Osteoblast (primary cell): ENCODE results near the gene LRRK1. TPM values are rescaled to one million over a fixed set of nuclear protein-coding genes. Genes with fewer than 3 reads are reported as not detected.

Experiments
- DNase-seq: peaks from one replicate; pipeline ENCODE4 v3.0.0; 2011; ENCODE audit warnings: low spot score, mixed read lengths; ENCODE audit not compliant: insufficient read length; ENCODE audit errors: missing footprints
- H2AFZ ChIP-seq: 2 replicates; pipeline ENCODE4 v1.6.0; 2011; ENCODE audit warnings: mild to moderate bottlenecking, low read length
- H3K27ac ChIP-seq: 2 replicates; pipeline ENCODE4 v1.5.1; 2011; ENCODE audit warnings: mild to moderate bottlenecking, low read depth, low read length, moderate library complexity
- H3K27me3 ChIP-seq: 2 replicates; pipeline ENCODE4 v1.6.0; 2012; ENCODE audit warnings: mild to moderate bottlenecking, control low read depth, inconsistent platforms, low read length, moderate library complexity; ENCODE audit not compliant: insufficient read depth
- H3K36me3 ChIP-seq: 2 replicates; pipeline ENCODE4 v1.5.1; 2011; ENCODE audit warnings: mild to moderate bottlenecking, low read length, control low read depth, moderate library complexity; ENCODE audit not compliant: insufficient read depth
- H3K4me1 ChIP-seq: 2 replicates; pipeline ENCODE4 v1.5.1; 2011; ENCODE audit warnings: mild to moderate bottlenecking, low read length, control low read depth, moderate library complexity; ENCODE audit not compliant: insufficient read depth
- H3K4me2 ChIP-seq: 2 replicates; pipeline ENCODE4 v1.6.0; 2011; ENCODE audit warnings: mild to moderate bottlenecking, low read length; ENCODE audit not compliant: insufficient read depth
- H3K4me3 ChIP-seq: fragments of 200-600 bp; sonication (generic); 3 replicates; pipeline ENCODE4 v1.5.1; 2012; ENCODE audit warnings: mild to moderate bottlenecking, low read length, inconsistent platforms; ENCODE audit not compliant: insufficient read depth
- H3K79me2 ChIP-seq: 2 replicates; pipeline ENCODE4 v1.6.0; 2012; ENCODE audit warnings: mild to moderate bottlenecking, low read length, control low read depth, inconsistent platforms; ENCODE audit not compliant: insufficient read depth
- H3K9me3 ChIP-seq: 2 replicates; pipeline ENCODE4 v1.5.1; 2011; ENCODE audit warnings: low read depth, low read length, control low read depth
- H4K20me1 ChIP-seq: 2 replicates; pipeline ENCODE4 v1.6.0; 2012; ENCODE audit warnings: mild to moderate bottlenecking, low read length, control low read depth; ENCODE audit not compliant: insufficient read depth
- CTCF ChIP-seq: IDR thresholded peaks from 2 replicates; pipeline ENCODE4 v1.5.1; 2011; ENCODE audit warnings: mild to moderate bottlenecking, low read depth, low read length, moderate library complexity; ENCODE audit errors: extremely low read depth
- total RNA-seq: library from RNA; depleted of rRNA; stranded (reverse); fragments of >200 nt; gene quantifications from 2 replicates; pipeline ENCODE4 v1.2.3, GENCODE V29; 2012

The LRRK1 gene
- total RNA-seq, 1 donor: 15.2 TPM

- Histone ChIP-seq H4K20me1 (no peaks in the 10 kb centered on the region), H3K9me3 (no peaks in the 10 kb centered on the region), H3K36me3 (peaks cover 17% of the 10 kb centered on the region), H3K27ac (no peak overlapping the region), H3K4me2 (no peak overlapping the region), H3K79me2 (no peaks in the 10 kb centered on the region), H2AFZ (no peak overlapping the region), H3K27me3 (no peaks in the 10 kb centered on the region), H3K4me3 (no peak overlapping the region), H3K4me1 (peaks cover 37% of the 10 kb centered on the region)
- TF ChIP-seq CTCF: no peak
- no peak for DNase-seq
Observed at GRCh38 chr15:101066501-101067408, 147.6 kb downstream of the LRRK1 start.

- peak; percentile 82 for DNase-seq
- Histone ChIP-seq H3K4me3 (no peak overlapping the region), H4K20me1 (no peaks in the 10 kb centered on the region), H3K27me3 (no peaks in the 10 kb centered on the region), H3K9me3 (no peaks in the 10 kb centered on the region), H3K4me1 (peaks cover 37% of the 10 kb centered on the region), H2AFZ (no peak overlapping the region), H3K4me2 (no peak overlapping the region), H3K27ac (peak overlapping the region; percentile 95), H3K79me2 (no peaks in the 10 kb centered on the region), H3K36me3 (peaks cover 10% of the 10 kb centered on the region)
- no peak for TF ChIP-seq CTCF
Observed at GRCh38 chr15:101067660-101068522, 148.7 kb downstream of the LRRK1 start.

GRCh38 chr15:101068523-101068960 lies 149.4 kb downstream of the LRRK1 start:
- H3K4me2 ChIP-seq: no peak overlapping the region

More at GRCh38 chr15:101068523-101068960, 149.4 kb downstream of the LRRK1 start:
- Histone ChIP-seq H3K36me3 (peaks cover 10% of the 10 kb centered on the region), H2AFZ (peak overlapping the region; percentile 15), H3K9me3 (no peaks in the 10 kb centered on the region), H3K27me3 (no peaks in the 10 kb centered on the region), H4K20me1 (no peaks in the 10 kb centered on the region), H3K27ac (peak overlapping the region; percentile 95), H3K4me3 (no peak overlapping the region), H3K79me2 (no peaks in the 10 kb centered on the region), H3K4me1 (peaks cover 37% of the 10 kb centered on the region)
- DNase-seq: peak; percentile 58
- TF ChIP-seq CTCF: no peak
